Measurements from ENCODE around the gene KCNJ12. TPM values are rescaled to one million over a fixed set of nuclear protein-coding genes. Genes with fewer than 3 reads are reported as not detected.
A peak's percentile ranks its signal among the peaks of the same experiment; 100 is the strongest.
"Not testable (repeated sequence)": the region's sequence is repeated elsewhere in the genome, so short reads cannot be mapped to it uniquely, and the experiment has no call there.

The KCNJ12 gene
- total and polyA plus RNA-seq, 8 donors: 0.09 to 0.37 (median 0.14) TPM

GRCh38 chr17:21451975-21452374, 75.8 kb downstream of the KCNJ12 start:
- WGBS, 2 donors: 55 to 57% methylated on average over 9 of the region's 9 CpGs
- no peak for DNase-seq
- Histone ChIP-seq H3K9me3 (no peaks in the 10 kb centered on the region), H3K4me3 (no peak overlapping the region), H3K27ac (no peak overlapping the region), H3K4me1 (peaks cover 0 to 8% (median 6%) of the 10 kb centered on the region in 3 donors), H3K36me3 (no peaks in the 10 kb centered on the region), H3K27me3 (peaks cover 0 to 6% (median 3%) of the 10 kb centered on the region in 4 donors)
- intact Hi-C loops (cut with DNase I): loop anchor here in 1 of 3 donors (10.0 kb wide), 1 partner anchor 53 kb away; no protein-coding TSS in a partner anchor
- ATAC-seq: no peak
- TF ChIP-seq, protein P1, sequence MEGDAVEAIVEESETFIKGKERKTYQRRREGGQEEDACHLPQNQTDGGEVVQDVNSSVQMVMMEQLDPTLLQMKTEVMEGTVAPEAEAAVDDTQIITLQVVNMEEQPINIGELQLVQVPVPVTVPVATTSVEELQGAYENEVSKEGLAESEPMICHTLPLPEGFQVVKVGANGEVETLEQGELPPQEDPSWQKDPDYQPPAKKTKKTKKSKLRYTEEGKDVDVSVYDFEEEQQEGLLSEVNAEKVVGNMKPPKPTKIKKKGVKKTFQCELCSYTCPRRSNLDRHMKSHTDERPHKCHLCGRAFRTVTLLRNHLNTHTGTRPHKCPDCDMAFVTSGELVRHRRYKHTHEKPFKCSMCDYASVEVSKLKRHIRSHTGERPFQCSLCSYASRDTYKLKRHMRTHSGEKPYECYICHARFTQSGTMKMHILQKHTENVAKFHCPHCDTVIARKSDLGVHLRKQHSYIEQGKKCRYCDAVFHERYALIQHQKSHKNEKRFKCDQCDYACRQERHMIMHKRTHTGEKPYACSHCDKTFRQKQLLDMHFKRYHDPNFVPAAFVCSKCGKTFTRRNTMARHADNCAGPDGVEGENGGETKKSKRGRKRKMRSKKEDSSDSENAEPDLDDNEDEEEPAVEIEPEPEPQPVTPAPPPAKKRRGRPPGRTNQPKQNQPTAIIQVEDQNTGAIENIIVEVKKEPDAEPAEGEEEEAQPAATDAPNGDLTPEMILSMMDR (IDR thresholded peaks at IDR 0.05): no peak
- no peak for FAIRE-seq

DNA sequence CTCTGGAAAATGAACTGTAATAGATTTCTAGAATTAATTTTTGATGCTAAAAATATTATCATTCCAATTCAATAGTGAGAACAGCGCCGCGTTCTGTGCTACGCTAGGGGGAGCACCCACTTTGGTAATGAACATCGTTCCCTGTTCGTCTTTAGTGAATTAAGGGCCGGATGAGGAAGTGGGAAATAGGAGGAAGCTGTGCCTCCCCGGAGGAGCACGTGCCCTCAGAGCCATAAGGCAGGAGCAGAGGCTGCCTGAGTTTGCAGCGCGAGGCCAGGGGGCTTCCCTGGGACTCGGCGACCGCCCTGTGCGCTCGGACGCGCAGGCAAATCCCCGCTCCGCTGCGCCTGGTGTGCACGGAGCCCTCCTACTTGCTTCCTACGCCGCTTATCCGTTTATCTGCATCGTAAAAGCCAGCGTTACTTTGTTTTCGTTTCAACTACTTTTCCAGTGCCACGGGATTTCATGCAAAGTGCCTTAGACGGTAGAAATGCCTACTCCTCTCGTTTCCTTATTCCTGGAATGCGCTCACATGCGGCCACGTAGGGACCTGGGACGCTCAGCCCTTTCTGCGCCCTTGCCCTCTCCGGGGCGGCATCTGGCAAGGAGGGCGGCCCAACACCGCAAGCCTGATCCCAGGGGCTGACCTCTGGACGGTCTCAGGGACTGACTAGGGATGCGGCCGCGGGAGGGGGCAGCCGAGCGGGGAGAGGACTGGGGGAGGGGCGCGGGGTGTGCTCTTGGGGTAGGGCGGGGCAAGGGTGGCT, 76.4 kb downstream of the KCNJ12 start:
- no peaks in the 10 kb centered on the region for H3K9me3 ChIP-seq
- peak overlapping the region in 3 of 4 donors; percentile 7 to 28 (median 9) for H3K4me3 ChIP-seq
- H3K27ac ChIP-seq: no peak overlapping the region
- ATAC-seq (peak; percentile 42 to 77 (median 72)), DNase-seq (peak in 4 of 6 donors; percentile 44 to 58 (median 52)), FAIRE-seq (no peak)
- no peaks in the 10 kb centered on the region for H3K36me3 ChIP-seq
- TF ChIP-seq, protein P1 (IDR thresholded peaks at IDR 0.05): peak in 2 of 4 donors; percentile 29 to 30
- H3K27me3 ChIP-seq: peaks cover 0 to 6% (median 3%) of the 10 kb centered on the region in 4 donors
- H3K4me1 ChIP-seq: peaks cover 0 to 8% (median 6%) of the 10 kb centered on the region in 3 donors
- 8% methylated on average over 48 to 49 of the region's 49 CpGs for WGBS, 2 donors
- intact Hi-C loops (cut with DNase I): loop anchor here in 1 of 3 donors (10.0 kb wide), 1 partner anchor 52 kb away; no protein-coding TSS in a partner anchor

- H3K4me3 ChIP-seq: no peak overlapping the region
- ATAC-seq (no peak), FAIRE-seq (no peak), DNase-seq (peak in 1 of 6 donors; percentile 37)
- H3K27ac ChIP-seq: no peak overlapping the region
- peaks cover 0 to 8% (median 6%) of the 10 kb centered on the region in 3 donors for H3K4me1 ChIP-seq
- H3K9me3 ChIP-seq: no peaks in the 10 kb centered on the region
- 73 to 75% methylated on average over 17 of the region's 17 CpGs for WGBS, 2 donors
- TF ChIP-seq, protein P1 (IDR thresholded peaks at IDR 0.05): no peak
- H3K36me3 ChIP-seq: no peaks in the 10 kb centered on the region
- intact Hi-C loops (cut with DNase I): loop anchor here in 1 of 3 donors (10.0 kb wide), 1 partner anchor 51 kb away; no protein-coding TSS in a partner anchor
- peaks cover 0 to 6% (median 2%) of the 10 kb centered on the region in 4 donors for H3K27me3 ChIP-seq
These were observed 77.2 kb downstream of the KCNJ12 start for GRCh38 chr17:21453144-21453898.

GRCh38 chr17:21454006-21454405, 77.8 kb downstream of the KCNJ12 start:
- H3K4me1 ChIP-seq, ATAC-seq, H3K36me3 ChIP-seq, H3K27ac ChIP-seq, DNase-seq, H3K9me3 ChIP-seq, H3K4me3 ChIP-seq, H3K27me3 ChIP-seq, FAIRE-seq: not testable (repeated sequence)
- WGBS, 2 donors: 78 to 83% methylated on average over 5 of the region's 5 CpGs
- intact Hi-C loops (cut with DNase I): loop anchor here in 1 of 3 donors (10.0 kb wide), 1 partner anchor 51 kb away; no protein-coding TSS in a partner anchor

GRCh38 chr17:21454441-21454840, 78.3 kb downstream of the KCNJ12 start:
- FAIRE-seq: no peak

More at GRCh38 chr17:21454441-21454840, 78.3 kb downstream of the KCNJ12 start:
- 76 to 82% methylated on average over 4 of the region's 4 CpGs for WGBS, 2 donors
- no peak overlapping the region for H3K27ac ChIP-seq
- peaks cover 0 to 8% (median 6%) of the 10 kb centered on the region in 3 donors for H3K4me1 ChIP-seq
- peaks cover 0 to 6% (median 0%) of the 10 kb centered on the region in 4 donors for H3K27me3 ChIP-seq
- ATAC-seq (no peak), DNase-seq (no peak)
- H3K9me3 ChIP-seq: no peaks in the 10 kb centered on the region
- no peaks in the 10 kb centered on the region for H3K36me3 ChIP-seq
- TF ChIP-seq, protein P1 (IDR thresholded peaks at IDR 0.05): no peak
- intact Hi-C loops (cut with DNase I): loop anchor here in 1 of 3 donors (10.0 kb wide), 1 partner anchor 50 kb away; no protein-coding TSS in a partner anchor
- no peak overlapping the region for H3K4me3 ChIP-seq
